GM19467 (cell line): ENCODE measurements around the gene TMEM171.

Experiments
- ATAC-seq: cut with Tn5 transposase; IDR thresholded peaks from one replicate; pipeline ENCODE4 v1.9.1; 2021; ENCODE audit warnings: mild to moderate bottlenecking, moderate library complexity; ENCODE audit not compliant: unreplicated experiment

TMEM171 gene

DNA sequence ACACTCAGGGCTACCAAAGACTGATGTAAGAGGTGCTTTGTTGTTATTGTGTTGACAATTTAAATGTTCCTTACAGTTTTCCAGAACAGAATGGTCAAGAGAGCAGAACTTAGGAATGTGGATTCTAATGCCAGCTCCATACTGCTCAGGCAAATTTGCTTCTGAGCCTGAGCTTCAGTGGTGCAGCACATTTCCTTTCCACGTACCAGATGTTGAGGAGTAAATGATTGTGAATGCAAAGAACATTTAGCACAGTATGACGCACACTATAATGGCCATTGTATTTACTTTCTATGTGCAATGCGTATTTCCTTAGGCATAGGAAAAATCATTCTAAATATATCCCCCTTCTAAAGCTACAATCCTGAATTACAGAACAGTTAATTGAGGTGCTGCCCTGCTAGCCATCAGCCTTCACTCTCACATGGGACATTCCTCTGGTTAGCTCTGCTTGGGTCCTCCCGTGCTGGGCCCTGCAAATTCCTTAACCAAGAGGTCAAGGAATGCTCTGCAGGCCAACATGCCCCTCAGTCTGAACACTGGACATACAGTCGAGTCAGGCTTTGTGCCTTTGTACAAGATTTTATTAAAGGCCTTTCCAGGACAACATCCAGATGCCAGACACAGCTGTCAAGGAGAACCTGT is 31.5 kb downstream of the TMEM171 start:
- no peak for ATAC-seq

DNA sequence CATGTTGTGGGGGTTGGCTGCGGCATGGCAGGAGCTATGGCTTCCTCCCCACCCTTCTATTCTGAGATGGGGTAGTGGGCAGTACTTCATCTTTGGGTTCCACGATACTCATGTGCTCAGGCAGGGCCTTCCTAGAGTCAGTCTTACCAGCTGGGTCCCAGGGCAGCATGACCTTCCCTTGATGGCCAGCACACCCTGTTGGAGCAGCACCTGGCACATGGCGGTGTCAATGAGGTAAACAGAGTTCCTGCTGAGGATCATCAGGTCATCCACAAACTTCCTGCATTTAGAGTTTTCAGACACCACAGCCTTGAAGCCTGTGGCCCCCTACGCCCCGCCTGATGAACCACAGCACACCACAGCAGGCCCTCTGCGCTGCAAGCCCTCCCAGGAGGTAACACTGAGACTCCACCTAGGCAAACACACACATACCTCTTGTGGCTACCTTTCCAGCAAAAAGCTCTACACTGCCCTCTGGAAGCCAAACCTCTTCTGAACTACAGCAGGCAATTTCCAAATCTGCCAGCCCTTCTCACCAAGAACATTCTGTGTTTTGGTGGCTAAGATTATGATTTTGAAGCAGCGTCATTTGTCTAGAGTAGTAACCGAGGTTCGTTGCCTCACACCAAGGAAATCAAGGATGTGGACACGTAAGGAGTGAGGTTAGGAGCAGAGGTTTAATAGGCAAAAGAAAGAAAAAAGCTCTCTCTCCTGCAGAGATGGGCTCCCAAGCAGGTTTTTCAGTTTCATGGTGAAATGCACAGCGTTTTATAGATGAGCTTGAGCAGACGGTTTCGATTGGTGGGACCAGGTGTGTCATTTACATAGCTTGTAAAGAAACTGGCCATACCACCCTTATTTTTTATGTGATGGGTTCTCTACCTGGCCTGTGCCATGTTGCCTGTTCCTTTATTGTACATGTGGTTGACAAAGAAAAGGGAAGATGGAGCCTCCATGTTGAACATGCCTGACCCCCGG is 32.3 kb downstream of the TMEM171 start:
- no peak for ATAC-seq

DNA sequence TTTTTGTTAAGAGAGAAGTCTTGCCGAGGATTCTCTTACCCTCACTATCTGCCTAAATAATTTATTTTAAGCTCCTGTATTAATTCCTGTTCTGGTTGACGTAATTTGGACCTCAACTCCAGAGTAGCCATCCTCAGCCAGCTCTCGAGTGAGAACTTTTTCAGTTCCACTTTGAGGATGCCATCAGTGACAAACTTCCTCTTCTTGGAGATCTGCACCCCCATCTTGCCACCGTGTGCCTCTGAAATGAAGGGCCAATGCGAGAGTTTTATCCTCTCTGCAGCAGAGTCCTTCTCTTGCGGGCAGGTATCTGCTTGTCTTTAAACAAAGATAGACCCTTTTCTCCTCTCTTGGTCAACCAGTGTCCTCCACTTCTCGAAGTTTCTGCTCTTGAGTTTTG is 33.1 kb downstream of the TMEM171 start:
- ATAC-seq = no peak

DNA sequence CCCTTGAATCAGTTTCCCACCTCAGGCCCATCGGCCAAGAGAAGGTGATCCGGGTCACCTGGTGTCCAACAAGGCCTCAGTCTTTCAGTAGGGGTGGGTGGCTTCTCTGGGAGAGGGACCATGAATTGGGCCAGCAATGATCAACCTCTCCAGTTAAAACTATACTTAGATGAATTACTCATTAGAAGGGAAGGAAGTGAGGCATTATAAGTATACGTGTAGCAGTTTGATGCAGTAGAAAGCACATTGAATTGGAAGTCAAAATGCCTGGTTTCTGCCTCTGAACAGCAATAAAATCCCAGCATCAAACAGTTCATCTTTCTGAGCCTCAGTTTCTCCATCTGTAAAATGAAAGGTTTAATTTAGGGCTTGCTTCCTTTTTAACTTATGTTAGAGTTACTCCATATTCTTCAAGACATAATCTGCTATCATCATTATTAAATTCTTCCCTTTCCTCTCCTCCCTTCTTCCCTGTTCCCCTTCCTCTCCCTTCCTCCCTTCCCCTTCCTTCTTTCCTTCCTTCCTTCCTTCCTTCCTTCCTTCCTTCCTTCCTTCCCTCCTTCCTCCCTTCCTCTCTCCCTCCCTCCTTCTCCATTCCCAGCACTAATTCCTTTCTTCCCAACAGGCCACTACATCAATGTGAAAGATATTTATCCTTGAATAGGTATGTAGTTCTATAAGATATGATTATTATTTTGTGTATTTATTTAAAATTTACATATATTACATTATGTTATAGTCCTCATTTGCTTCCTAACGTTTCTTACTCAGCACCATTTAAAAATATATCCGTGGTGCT is 34.0 kb downstream of the TMEM171 start:
- ATAC-seq = no peak

DNA sequence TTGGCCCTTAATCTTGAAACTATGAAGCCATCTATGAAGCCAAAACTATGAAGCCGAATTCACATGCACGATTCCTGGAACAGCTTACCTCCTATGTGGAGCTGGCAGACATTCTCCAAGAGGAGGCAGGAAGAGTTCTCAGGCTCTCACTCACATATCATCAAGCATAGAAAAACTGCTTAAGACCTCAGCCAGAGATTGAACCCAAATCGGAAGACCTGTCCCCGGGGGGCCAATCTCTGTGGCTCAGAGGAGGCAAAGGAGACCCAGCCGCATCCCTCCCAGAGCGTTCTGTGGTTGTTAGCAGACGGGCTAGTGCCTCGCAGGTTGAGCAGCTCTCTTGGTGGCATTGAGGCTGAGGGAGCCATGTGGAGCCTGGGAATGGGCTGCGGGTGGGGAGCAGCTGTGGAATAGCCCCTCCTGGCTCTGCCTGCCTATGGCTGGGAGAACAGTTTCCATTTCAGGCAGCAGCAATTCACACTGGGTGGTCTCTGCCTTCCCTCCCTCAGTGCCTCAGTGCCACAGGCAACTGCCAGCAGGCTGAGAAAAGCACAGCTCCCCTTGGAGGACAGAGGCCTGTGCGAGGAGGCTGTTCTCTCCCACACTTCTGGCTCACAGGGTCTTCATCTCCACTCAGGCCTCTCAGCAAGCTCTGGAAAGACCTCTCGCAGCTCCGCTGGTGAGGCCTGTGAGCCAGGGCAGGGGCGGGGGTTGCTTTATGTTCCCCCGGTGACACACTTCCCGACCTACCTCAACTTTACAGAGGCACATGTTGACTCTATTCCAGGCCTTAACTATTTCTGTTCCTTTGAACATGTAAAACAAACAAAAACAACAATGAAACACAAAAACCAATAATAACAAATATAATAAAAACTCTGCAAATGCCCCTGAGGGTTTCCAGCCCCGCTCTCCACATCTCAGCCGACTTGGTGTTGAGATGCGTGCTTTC is 35.2 kb downstream of the TMEM171 start:
- ATAC-seq = no peak

DNA sequence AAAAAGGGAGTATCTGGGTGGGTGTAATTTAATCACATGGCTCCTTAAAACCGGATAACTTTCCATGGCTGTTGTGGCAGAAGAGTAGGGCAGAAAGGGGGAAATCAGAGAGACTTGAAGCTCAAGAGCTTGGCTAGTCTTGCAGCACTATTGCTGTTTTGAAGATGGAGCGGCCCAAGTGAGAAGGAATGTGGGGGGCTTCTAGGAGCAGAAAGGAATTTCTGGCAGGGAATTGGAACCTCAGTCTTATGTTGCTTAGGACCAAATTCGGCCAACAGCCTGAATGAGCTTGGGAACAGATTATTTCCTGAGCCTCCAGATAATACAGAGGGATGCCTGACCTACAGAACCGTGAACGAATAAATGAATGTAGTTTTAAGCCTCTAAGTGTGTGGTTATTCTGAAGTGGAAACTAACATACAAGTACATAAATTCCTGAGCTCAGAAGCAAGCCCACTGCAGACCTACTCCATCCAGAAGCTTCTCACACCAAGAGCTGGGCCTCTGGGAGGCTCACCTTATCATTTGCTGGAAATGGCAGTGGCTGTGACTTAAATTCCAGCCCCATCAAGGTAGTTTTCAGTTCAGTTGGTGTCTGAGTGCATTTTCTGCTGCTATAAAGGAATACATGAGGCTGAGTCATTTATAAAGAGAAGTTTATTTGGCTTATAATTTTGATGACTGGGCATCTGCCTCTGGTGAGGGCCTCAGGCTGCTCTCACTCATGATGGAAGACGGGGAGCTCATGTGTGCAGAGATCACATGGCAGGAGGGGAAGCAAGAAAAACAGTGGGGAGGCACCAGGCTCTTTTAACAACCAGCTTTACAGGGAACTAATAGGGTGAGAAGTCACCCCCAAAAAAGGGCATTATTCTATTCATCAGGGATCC is 37.3 kb downstream of the TMEM171 start:
- ATAC-seq = no peak

DNA sequence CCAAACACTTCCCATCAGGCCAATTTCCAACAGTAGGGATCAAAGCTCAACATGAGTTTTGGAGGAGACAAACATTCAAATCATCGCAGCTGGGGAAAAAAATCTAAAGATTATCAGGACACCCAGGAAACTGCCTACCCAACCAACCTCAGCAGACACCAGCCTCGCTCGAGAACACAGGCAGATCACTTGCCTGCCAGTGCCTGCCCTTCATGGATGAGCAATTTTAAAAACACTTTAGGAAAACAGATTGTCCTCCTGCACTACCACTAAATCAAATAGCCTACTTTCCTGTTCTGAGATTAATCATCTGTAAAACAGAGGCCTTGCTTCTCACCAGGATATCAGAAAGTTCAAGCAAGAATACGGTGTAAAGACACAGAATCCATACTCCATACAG is 37.9 kb downstream of the TMEM171 start:
- no peak for ATAC-seq

DNA sequence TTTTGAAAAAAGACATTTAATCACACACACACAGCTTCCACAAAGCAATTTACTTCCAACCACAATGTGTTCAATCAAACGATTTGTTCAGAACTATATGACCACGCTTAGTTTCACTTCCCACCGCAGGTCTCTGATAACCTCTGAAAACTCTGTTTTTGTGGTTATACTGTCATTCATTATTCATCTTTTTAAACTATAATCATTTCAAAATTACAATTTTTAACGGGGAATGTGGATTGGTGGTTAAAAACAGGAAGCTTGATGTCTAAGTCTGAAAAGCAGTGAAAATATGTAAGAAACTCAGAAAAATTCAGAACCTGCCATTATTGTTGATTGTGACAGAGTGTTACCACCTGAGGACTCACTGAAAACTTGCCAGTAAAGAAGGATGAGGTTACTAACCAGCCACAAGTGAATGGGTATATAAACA is 39.9 kb downstream of the TMEM171 start:
- peak; percentile 74 for ATAC-seq

DNA sequence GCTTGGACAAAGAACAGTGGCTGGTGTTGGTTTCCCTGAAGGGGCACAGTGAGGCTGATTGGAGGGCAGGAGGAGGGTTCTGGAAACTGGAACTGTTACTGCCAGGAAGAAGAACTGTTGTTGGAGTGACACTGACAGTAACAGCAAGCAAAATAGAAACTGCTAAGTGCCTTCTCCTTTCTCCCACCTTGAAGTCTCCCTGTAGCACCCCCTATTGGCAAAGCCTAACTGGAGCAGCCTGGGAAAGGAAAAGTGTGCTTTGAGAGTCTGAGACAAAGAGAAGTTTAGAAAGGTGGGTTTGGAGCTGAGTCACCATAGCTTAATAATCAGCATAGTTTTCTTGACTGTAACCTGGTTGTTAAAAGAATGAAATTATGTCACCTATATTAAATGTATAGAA is 50.1 kb downstream of the TMEM171 start:
- ATAC-seq = no peak

DNA sequence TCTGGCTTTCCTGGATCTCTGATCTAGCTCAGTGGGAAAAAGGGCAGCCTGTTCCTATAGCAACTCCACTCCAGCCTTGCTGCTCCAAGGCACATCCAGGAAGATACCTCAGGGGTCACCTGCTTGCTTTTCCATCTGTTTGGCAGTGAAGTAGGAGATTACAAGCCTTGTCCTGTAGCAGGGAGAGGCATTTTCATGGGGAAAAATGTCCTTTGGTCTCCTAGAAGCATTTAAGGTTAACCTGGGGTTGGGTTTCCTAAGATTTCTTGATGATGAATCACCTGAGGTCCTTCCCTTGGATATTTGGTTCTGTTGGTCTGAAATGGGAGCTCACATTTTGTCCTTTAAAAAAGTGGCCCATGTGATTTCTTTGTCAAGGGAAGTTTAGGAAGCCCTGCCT is 51.1 kb downstream of the TMEM171 start:
- no peak for ATAC-seq

DNA sequence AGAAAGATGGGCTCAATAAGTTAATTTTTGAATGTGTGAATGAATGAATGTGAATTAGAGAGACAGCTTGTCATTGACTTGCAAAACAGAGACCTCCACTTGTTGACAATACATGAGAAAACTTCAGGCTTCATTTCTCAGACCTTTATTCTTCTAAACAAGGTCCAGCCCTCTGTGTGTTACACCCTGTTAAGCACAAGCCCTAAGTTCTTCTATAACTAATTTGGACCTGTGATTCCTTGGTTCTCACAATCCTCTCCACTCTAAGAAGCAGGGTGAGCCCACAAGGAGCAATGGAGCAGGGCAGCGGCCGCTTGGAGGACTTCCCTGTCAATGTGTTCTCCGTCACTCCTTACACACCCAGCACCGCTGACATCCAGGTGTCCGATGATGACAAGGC is 52.6 kb downstream of the TMEM171 start, which contains the start of gene TMEM174:
TMEM174 (plus strand) TSS at position 243 of the 400 bp plus-strand sequence; CDS start at position 294, 51 bp downstream.
- ATAC-seq = no peak

DNA sequence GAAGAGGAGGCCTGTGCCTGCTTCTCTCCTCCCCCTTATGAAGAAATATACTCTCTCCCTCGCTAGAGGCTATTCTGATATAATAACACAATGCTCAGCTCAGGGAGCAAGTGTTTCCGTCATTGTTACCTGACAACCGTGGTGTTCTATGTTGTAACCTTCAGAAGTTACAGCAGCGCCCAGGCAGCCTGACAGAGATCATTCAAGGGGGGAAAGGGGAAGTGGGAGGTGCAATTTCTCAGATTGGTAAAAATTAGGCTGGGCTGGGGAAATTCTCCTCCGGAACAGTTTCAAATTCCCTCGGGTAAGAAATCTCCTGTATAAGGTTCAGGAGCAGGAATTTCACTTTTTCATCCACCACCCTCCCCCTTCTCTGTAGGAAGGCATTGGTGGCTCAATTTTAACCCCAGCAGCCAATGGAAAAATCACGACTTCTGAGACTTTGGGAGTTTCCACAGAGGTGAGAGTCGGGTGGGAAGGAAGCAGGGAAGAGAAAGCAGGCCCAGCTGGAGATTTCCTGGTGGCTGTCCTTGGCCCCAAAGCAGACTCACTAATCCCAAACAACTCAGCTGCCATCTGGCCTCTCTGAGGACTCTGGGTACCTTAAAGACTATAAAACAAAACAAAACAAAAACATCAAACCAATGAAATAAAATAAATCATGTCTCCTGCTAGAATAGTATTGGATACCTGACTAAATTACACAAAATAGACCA is 53.9 kb downstream of the TMEM171 start:
- ATAC-seq = no peak

DNA sequence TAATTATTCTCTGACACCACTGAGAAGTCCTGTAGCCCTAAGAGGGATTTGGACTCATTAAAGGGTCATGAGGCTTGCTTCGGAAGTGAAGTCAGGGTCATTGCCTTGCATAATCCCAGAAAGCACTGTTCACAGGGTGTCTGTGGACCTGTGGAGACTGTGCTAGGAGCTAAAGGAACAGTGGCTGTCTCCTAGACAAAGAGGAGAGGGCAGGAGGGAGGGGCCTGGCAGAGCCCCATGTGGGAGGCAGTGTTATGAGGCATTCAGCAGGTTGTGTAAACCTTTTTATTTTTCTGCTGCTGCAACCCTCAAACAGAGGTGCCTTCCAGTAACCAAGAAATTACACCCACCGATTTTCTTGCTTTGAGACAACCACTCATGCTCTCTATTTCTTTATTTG is 55.9 kb downstream of the TMEM171 start:
- ATAC-seq = no peak

DNA sequence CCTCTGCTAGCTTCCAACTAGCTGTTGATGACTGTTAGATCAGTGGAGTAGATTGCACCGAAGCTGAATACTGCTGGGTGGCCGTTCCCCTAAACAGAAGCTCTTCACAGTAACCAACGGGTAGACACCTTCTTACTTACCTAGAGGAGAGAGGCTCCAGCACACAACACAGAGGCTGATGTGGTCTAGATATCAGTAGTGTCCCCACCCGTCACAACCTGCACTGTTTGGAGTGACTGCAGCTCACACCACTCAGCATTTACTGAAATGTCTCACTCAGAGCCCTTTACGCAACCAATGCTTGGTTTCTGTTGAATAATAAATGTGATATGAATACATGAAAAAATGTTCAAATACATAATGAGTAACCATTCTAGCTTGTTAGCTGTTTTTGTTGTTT is 57.9 kb downstream of the TMEM171 start:
- no peak for ATAC-seq

DNA sequence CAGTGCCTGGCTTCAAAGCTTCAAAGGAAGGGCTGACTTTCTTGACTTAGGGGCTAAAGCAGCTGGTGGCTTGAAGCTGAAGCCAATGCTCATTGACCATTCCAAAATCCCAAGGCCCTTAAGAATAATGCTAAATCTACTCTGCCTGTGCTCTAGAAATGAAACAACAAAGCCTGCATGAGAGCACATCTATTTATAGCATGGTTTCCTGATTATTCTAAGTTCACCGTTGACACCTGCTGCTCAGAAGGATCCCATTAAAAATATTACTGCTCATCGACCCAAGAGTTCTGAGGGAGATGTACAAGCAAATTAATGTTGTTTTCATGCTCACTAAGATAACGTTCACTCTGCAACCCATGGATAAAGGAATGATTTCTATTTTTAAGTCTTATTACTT is 59.4 kb downstream of the TMEM171 start:
- ATAC-seq = no peak

DNA sequence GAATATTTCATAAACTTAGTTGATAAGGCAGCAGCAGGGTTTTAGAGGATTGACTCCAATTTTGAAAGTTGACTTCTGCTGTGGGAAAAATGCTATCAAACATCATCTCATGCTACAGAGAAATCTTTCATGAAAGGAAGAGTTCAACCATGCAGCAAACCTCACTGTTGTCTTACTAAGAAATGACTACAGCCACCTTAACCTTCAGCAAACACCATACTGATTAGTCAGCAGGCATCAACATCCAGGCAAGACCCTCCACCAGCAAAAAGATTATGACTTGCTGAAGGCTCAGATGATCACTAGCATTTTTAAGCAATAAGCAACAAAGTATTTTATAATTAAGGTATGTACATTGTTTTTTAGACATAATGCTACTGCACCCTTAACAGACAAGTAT is 60.2 kb downstream of the TMEM171 start:
- no peak for ATAC-seq
